ENCODE results near the gene PDE6A. TPM values are rescaled to one million over a fixed set of nuclear protein-coding genes. Genes with fewer than 3 reads are reported as not detected.

PDE6A gene
- total and polyA plus RNA-seq, 2 of the 13 experiments (the other 11 are each of a cell fraction or from before 2014, with no cell fraction given): 0.01 TPM; not detected in 1

- TF ChIP-seq AHDC1 (CRISPR knock-in tag; IDR thresholded peaks at IDR 0.05; ENCODE audit: borderline replicate concordance) (no peak), ZNF329 (CRISPR knock-in tag; IDR thresholded peaks at IDR 0.05; ENCODE audit: low read depth) (no peak)
Observed at GRCh38 chr5:149870232-149870631, 74.4 kb downstream of the PDE6A start (continued).

- Histone ChIP-seq H2AFZ (ENCODE audit: low read length) (no peak overlapping the region), H3K27ac (ENCODE audit: extremely low read length, insufficient read depth, low read length) (no peak overlapping the region), H3K4me1 (ENCODE audit: insufficient read depth, low read length) (no peaks in the 10 kb centered on the region), H3K4me2 (ENCODE audit: low read depth, low read length) (no peak overlapping the region), H3K4me3 (replicated peaks in 1 of 3; ENCODE audit: insufficient read depth in 1 of 3, low read depth in 2 of 3, low read length in 3 of 3) (no peak overlapping the region), H3K9me3 (ENCODE audit: low read length) (no peaks in the 10 kb centered on the region), H4K20me1 (ENCODE audit: insufficient read depth, low read length) (no peaks in the 10 kb centered on the region), H3K79me2 (ENCODE audit: insufficient read depth, low read length) (no peaks in the 10 kb centered on the region), H3K9ac (ENCODE audit: insufficient read depth, low read depth, low read length) (no peak overlapping the region), H3K36me3 (replicated peaks in 1 of 2; ENCODE audit: control insufficient read depth in 1 of 2, insufficient read depth in 2 of 2, low read length in 2 of 2) (no peaks in the 10 kb centered on the region), H3K27me3 (ENCODE audit: control insufficient read depth in 1 of 2, insufficient read depth in 2 of 2, low read length in 2 of 2) (no peaks in the 10 kb centered on the region; a peak in 1 of 5 replicates)
- ATAC-seq (no peak), FAIRE-seq (no peak), DNase-seq (ENCODE audit: low spot score) (no peak)
- in situ Hi-C loops (cut with HindIII; ENCODE audit: extremely low pct_ligation_motif_present, low pct_unique_long_range_greater_than_20kb): no loop called here
- intact Hi-C loops (cut with micrococcal nuclease; ENCODE audit: unreplicated experiment): no loop called here
- 59% methylated on average over 5 of the region's 5 CpGs for WGBS (ENCODE audit: low lambda C conversion rate)
- no peak for TF ChIP-seq SUZ12 (IDR thresholded peaks at IDR 0.05; ENCODE audit: low read depth, low read length)
- BruUV-seq (replicated peaks): no TSS peak
- ChIA-PET CTCF (ENCODE audit: low intra/inter-chr PET ratio, low total read pairs) (no interaction called here), POLR2A (no interaction called here)
Observed at GRCh38 chr5:149869411-149869821, 75.2 kb downstream of the PDE6A start.
